HG02885 (cell line): Measurements from ENCODE around the gene IL22RA2.
"Not testable (repeated sequence)": the region's sequence is repeated elsewhere in the genome, so short reads cannot be mapped to it uniquely, and the experiment has no call there.

Experiments
- ATAC-seq: cut with Tn5 transposase; IDR thresholded peaks from one replicate; pipeline ENCODE4 v1.9.1; 2021; ENCODE audit warnings: mild to moderate bottlenecking; ENCODE audit not compliant: unreplicated experiment, poor library complexity

Gene IL22RA2

DNA sequence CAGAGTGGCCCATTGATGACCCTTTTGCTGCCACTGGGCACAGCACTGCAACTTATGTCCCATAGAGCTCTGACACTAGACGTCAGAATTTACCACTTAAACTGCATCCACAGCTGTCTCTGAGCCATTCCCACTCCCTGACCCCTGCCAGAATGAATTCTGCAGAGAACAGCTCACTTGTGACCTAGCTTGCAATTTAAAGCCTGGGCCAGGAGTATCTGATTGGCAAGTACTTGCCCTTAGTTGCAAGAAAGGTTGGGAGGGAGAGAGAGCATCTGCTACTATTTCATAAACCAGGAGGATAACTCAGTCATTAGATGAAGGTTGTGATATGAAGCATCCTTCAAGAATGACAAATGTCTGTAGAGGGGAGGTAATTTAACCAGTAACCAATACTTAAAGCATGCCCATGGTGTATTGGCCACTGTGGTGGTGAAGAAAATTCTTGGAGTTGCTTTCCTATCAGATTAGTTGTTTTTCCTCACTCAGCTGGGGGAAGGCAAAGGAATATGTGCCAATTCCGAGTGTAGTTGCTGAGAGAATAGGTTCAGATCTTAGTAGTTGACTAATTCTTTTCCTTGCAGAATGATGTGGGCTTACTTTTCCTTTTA is 46.5 kb downstream of the IL22RA2 start:
- ATAC-seq = no peak

DNA sequence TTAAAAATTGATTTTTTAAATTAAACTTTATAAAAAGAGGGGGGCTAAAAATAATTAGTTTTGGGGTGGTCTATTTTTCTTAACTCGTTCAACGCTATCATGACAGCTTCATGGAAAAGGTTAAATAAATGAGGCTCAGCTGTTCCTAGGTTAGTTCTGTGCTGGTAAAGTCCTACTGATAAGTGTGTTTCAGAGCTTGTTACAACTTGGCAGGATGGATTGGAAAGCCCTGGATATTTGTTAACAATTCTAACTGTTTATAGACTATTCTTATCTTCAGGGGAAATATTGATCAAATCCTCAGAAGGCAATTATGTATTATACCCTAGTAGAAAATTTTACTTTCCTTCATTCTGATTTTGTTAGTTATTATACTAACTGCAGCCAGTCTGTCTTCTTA is 50.4 kb downstream of the IL22RA2 start:
- no peak for ATAC-seq

GRCh38 chr6:137122612-137123011 is 50.8 kb downstream of the IL22RA2 start:
- ATAC-seq = peak; percentile 75

GRCh38 chr6:137121401-137121997 is 51.9 kb downstream of the IL22RA2 start:
- peak; percentile 54 for ATAC-seq

DNA sequence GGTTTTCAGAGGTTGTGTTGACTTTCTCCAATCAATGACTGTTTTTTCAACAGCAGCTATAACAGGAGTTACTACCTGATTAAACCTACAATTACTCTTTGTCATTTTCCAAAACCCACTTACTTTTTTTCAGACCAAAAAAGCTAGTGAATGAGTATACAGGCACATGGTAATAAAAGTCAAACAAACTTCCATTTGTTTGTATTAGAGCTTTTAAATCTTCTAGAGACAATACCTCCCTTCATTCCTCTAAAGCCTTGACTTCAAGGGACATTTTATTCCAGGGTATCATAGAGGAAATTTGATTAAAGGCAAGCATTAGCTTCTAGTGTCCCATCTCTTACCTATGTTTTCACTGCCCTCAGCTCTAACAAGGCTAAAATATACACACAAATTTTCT is 52.7 kb downstream of the IL22RA2 start:
- no peak for ATAC-seq

- ATAC-seq = no peak
Measured at GRCh38 chr6:137119196-137120104, 54.0 kb downstream of the IL22RA2 start.

- no peak for ATAC-seq
Measured at GRCh38 chr6:137117581-137117980, 55.9 kb downstream of the IL22RA2 start.

GRCh38 chr6:137116807-137117206 is 56.6 kb downstream of the IL22RA2 start:
- ATAC-seq = no peak

GRCh38 chr6:137115658-137116057 is 57.8 kb downstream of the IL22RA2 start:
- no peak for ATAC-seq

DNA sequence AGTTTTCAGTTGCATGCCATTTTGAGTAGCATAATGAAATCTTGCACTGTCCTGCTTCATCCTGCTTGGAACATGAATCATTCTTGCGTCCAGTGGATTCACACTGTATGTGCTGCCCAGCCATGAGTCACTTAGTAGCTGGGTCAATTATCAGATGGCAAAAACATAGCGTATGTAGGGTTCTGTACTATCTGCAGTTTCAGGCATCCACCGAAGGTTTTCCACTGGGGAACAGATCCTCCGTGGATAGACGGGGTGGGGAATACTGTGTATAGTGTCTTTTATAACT is 61.4 kb downstream of the IL22RA2 start:
- no peak for ATAC-seq

DNA sequence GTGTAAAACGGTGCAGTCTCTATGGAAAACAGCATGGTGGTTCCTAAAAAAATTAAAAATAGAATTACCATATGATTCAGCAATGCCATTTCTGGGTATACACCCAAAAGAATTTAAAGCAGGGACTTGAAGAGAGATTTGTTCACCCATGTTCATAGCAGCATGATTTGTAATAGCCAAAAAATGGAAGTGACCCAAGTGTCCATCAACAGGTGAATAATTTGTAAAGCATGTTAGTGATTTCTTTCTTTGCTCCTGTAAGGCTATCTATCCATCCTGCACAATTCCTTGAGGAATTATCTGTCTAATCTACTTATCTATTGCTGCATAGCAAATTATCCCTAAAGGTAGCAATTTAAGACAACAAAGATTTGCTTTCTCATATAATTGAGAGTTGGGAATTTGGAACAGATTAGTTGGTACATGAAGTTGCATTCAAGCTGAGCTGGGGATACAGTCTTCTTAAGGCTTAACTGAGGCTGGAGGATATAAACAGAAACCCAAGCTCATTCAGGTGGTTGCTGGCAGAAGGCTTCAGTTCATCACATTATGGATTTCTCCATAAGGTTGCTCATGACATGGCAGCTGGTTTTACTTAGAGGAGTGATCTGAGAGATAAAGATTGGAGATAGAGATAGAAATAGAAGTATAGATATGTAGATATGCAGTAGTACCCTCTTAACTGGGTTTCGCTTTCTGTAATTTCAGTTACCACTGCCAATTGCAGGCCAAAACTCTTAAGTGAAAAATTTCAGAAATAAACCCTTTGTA is 62.0 kb downstream of the IL22RA2 start:
- ATAC-seq = no peak

GRCh38 chr6:137107767-137108105 is 65.7 kb downstream of the IL22RA2 start:
- ATAC-seq = no peak

DNA sequence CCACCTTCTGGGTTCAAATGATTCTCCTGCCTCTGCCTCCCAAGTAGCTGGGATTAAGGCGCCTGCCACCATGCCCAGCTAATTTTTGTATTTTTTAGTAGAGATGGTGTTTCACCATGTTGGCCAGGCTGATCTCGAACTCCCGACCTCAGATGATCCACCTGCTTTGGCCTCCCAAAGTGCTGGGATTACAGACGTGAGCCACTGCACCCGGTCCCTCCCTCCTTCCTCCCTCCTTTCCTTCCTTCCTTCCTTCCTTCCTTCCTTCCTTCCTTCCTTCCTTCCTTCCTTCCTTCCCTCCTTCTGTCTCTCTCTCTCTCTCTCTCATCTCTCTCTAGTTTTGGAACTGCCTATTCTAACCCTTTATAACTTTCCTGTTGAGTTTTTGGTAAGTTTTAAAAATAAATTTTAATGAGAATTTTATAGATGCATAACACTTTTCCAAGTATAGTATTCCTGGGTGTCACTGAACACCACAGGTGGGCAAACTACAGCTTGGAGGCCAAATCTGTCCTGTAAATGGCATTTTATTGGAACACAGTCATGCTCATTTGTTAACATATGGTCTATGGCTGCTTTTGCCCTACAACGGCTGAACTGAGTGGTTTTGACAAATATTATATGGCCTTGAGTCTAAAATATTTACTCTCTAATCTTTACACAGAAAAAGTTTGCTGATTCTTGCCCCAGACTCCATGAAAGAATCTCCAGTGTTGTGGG is 66.2 kb downstream of the IL22RA2 start:
- ATAC-seq = not testable (repeated sequence)

DNA sequence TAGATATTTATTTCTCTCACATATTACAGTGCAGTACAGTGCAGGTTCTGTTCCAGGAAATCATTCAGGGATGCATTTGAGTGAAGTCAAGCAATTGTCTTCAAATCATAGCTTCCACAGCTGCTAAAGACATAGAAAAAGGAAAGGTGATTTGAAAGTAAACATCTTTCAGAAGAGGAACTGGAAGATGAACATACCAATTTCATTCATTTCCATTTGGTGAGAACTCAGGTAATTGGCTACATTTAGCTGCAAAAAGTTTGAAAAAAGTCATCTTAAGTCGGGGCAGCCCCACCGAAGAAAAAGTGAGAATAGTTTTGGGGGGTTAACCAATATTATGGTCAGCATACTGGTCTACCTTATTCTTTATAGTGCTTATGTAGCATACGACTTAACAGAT is 67.3 kb downstream of the IL22RA2 start:
- ATAC-seq = peak; percentile 16

GRCh38 chr6:137105375-137105774 is 68.1 kb downstream of the IL22RA2 start:
- no peak for ATAC-seq

DNA sequence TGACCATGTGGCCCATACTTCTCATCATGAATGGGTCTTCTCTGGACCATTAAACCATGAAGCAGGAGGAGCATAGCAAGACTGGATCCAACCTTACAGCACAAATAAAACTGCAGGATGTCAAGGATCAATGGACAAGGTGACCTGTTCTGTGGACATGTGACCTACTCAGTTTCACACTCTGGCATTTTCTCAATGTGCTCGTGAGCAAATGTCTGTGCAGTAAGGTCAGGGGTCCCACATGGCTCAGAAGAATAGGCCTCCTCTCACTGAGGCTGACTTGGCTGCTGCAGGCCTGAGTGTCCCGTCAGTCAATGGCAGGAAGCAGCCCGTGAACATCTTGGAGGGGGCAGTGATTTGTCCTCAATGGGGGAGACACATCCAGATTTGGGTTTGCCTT is 68.5 kb downstream of the IL22RA2 start:
- ATAC-seq = no peak

DNA sequence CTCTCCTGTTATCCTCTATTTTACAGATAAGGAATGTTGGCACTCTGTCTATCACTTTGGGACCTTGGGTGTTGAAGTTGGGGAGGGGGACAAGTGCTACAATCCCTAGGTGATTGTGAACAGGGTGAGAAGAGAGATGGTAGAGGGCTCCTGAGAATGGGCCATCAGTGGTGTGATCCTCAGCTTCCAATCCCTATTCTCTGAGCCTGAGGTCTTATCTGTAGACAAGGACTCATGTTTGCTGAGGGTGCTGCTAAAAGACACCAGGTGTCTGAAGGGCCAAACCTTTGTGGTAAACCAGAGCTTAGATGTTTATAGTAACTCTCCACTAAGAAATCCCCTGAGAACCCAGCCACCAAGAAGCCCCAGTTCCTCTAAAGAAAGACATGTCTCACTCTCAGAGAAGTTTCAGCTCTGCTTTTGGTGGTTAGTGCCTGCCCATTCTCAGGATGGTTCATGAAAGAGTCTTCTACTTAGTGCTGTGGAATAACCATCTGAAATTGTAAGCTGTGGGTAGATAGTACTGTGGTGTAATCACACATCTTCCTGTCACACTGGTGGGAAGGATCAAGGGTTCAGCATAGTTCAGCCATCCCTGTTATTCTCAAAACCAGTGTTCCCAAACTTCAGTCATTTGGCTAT is 70.5 kb downstream of the IL22RA2 start:
- ATAC-seq = peak; percentile 88

DNA sequence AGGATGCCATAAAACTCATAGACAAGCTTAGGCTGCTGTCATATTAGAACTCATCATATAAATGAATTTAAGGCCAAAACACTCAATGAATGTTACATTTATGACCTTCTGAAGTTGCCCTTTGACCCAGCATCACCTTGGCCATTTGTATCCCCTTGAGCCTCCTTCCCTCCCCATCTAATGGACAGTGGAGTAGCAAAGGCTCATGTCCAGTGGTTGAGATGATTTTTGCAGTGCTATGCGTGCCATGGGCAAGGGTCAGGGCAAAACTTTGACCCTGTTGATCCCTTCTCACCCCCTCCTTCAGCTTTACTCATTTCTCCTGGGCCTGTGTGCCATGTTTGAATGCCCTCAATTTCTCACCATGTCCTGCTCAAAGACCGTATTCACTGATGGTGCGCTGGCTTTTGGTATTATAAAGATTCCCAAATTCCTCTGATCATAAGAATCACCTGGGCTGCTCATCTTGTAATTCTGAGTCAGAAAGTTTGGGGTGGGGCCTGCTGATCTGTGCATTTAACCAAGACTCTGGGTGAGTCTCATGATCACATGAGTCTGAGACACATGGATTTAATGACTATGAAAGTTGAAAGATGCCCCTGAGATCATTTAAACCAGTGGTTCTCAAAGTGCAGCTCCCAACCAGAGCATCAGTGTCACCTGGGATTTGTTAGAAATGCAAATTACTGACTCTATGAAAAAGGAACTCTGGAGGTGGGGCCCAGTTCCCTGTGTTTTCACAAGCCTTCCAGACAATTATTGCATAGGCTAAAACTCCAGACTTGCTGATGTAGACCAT is 71.2 kb downstream of the IL22RA2 start:
- peak; percentile 15 for ATAC-seq
